HG02938 (cell line): Measurements from ENCODE around the gene UBE2L6.

Experiments
- ATAC-seq: cut with Tn5 transposase; IDR thresholded peaks from one replicate; pipeline ENCODE4 v1.9.1; 2021; ENCODE audit warnings: mild to moderate bottlenecking, moderate library complexity; ENCODE audit not compliant: unreplicated experiment

Gene UBE2L6

GRCh38 chr11:57567515-57568329, at the start of gene UBE2L6:
TSS of gene UBE2L6 (minus strand) at chr11:57567672. CDS start at chr11:57567611, 61 bp downstream.
- ATAC-seq = peak; percentile 74

- no peak for ATAC-seq
Measured at GRCh38 chr11:57616595-57616994, 49.1 kb upstream of the UBE2L6 start.

- ATAC-seq = no peak
Measured at GRCh38 chr11:57615308-57615707, 47.8 kb upstream of the UBE2L6 start.

- ATAC-seq = no peak
Measured at GRCh38 chr11:57614234-57614772, 46.8 kb upstream of the UBE2L6 start.

- no peak for ATAC-seq
Measured at GRCh38 chr11:57610170-57610569, 42.7 kb upstream of the UBE2L6 start.

GRCh38 chr11:57605028-57605420, 37.6 kb upstream of the UBE2L6 start:
- no peak for ATAC-seq

- ATAC-seq = no peak
Measured at GRCh38 chr11:57604296-57605027, 37.0 kb upstream of the UBE2L6 start.

- no peak for ATAC-seq
Measured at GRCh38 chr11:57601297-57601696, 33.8 kb upstream of the UBE2L6 start.

GRCh38 chr11:57599381-57599780, 31.9 kb upstream of the UBE2L6 start:
- ATAC-seq = no peak

GRCh38 chr11:57598831-57599155, 31.3 kb upstream of the UBE2L6 start:
- no peak for ATAC-seq

- ATAC-seq = no peak
Measured at GRCh38 chr11:57597916-57598830, 30.7 kb upstream of the UBE2L6 start.

- no peak for ATAC-seq
Measured at GRCh38 chr11:57597461-57597915, 30.0 kb upstream of the UBE2L6 start, which contains the start of gene SERPING1. TSS of gene SERPING1 (plus strand) at chr11:57597685. CDS start at chr11:57598271, 586 bp downstream.

GRCh38 chr11:57596266-57596885, 28.9 kb upstream of the UBE2L6 start:
- ATAC-seq = no peak

- no peak for ATAC-seq
Measured at GRCh38 chr11:57588046-57588710, 20.7 kb upstream of the UBE2L6 start.

GRCh38 chr11:57586711-57587245, 19.3 kb upstream of the UBE2L6 start:
- ATAC-seq = no peak

- no peak for ATAC-seq
Measured at GRCh38 chr11:57585301-57585700, 17.8 kb upstream of the UBE2L6 start.

GRCh38 chr11:57584341-57584740, 16.9 kb upstream of the UBE2L6 start:
- no peak for ATAC-seq

- no peak for ATAC-seq
Measured at GRCh38 chr11:57574061-57574460, 6.6 kb upstream of the UBE2L6 start.

- no peak for ATAC-seq
Measured at GRCh38 chr11:57571606-57572005, 4.1 kb upstream of the UBE2L6 start.
